NCI-H146 treated with DMSO at 0.1 percent for 48 hours (cell line): ENCODE results near the gene SIX5.
"Not testable (repeated sequence)": the region's sequence is repeated elsewhere in the genome, so short reads cannot be mapped to it uniquely, and the experiment has no call there.

Experiments
- DNase-seq: peaks from one replicate; lab custom pipeline; 2025; ENCODE audit not compliant: unreplicated experiment; lab: John Stamatoyannopoulos, UW

Gene SIX5

GRCh38 chr19:45768984-45769782 lies at the start of gene SIX5:
Gene SIX5 (minus strand): TSS chr19:45769252. CDS start chr19:45768844, 408 bp downstream.
- peak; percentile 88 for DNase-seq

DNA sequence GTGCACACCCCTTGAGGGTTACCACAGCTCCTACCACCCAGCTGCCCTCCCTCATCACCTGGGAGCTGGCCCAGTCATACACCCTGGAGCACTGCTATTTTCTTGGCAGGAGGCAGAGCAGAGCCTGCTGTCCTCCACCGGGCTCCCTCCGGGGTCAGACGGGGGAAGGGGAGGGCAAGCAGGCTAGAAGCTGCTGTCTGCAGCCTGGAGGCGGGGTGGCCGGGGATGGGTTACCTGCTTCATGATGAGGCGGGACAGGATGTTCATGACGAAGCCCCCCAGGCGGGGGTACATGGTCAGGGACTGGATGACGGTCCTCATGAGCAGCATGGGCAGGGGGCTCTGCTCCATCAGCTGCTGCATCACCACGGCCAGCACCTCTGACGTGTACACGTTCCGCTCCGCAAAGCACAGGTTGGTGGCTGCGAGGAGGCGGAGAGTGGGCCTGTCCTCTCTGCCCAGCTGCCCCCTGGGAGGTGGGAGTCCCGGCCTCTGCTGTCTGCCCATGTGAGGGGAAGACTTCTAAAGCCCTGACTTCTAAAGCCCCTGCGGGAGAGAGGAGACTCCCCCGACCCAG lies 48.8 kb upstream of the SIX5 start:
- no peak for DNase-seq

DNA sequence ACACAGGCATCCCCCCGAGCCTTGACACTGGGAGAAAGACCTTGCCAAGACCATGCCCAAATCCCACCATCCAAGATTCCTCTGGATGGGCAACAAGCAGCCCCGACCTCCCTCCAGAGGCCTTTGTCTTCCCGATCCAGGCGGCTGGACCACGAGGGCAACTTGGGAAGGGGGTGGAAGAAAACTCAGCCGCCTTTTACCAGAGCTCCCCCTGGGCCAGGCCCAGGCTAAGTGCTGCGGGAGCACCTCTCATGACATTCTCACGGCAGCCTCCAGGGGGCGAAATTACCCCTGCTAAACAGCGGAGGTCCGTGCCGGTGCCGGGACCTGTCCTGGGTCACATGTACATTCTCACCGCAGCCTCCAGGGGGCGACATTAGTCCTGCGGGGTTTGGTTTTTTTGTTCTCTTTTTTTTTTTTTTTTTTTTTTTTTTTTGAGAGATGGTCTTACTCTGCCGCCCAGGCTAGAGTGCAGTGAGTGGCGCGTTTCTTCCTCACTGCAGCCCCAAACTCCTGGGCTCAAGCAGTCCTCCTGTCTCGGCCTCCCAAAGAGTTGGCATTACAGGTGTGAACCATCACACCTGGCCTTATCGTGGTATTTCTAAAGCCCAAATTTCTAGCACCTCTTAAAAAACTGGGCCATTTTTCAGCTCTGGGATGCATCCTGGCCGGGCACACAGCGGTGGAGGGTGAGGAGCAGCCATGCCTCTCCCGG lies 48.1 kb upstream of the SIX5 start:
- DNase-seq = peak; percentile 74

DNA sequence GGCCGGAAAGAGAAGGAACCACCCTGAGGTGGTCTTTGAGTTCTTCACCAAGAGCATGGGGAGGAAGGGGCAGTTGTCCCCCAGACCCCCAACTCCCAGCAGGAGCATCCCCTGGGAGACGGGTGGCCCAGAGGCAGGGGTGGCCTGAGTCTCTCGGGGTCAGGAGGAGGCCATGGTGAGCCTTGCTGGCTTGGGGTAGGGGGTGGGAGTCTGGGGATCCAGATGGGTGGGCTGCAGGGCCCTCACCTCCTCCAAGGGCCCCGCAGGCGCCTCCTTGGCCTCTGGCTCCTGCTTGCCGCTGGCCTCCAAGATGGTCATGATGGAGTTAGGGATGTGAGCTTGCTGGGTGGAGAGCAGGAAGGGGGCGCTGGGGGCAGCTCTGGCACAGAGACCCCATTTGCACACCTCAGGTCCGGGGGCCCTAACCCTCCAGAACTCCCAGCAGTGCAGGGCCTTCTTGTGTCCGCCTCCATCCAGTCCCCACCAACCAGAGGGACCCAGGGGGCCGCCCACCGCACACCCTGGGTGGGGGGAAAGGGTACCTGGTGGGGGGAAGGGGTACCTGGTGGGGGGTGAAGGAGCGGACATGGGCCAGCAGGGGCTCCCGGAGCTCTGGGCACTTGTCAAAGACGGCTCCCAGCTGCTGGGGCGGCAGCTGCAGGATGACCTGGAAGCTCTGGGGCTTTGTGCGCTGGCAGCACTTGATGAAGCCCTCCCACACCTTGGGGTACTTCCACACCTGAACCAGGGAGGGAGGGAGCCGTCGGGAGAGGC lies 47.4 kb upstream of the SIX5 start:
- no peak for DNase-seq

DNA sequence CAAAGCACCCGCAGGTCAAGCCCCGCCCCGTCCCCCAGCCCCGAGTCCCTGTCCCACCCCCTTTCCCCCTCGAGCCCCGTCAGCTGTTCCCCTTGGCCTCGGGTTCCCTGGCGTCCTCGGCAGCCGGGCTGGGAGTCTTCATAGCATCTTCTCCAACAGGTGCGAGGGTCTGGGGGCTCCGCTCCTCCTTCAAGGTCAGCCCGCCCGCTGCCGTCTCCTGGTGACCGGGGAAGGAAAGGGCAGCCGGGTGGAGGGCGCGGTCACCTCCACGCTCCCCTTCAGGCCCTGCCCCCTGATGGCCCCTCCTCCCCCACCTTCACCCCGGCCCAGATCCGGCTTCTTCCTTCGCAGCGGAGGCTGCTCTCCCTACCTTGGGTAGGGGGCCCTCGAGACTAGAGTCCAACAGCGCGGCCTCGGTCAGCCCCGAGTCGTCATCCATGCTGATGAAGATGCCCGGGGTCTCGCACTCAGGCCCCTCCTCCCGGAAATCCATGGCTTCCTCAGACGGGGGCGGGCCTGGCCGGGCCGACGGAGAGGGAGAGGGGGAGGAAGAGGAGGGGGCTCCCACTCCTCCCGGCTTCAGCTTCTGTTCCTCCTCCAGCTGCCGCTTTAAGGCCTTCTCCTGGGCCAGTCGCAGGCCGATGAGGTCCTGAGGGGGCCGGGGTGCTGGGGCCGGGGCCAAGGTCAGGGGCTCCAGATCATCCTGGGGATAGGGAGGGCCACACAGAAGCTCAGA lies 46.6 kb upstream of the SIX5 start:
- no peak for DNase-seq

GRCh38 chr19:45814851-45815480 lies 45.9 kb upstream of the SIX5 start, which contains the start of gene RSPH6A:
Gene RSPH6A (minus strand): TSS chr19:45815308. CDS start chr19:45815176, 132 bp downstream.
- no peak for DNase-seq

DNA sequence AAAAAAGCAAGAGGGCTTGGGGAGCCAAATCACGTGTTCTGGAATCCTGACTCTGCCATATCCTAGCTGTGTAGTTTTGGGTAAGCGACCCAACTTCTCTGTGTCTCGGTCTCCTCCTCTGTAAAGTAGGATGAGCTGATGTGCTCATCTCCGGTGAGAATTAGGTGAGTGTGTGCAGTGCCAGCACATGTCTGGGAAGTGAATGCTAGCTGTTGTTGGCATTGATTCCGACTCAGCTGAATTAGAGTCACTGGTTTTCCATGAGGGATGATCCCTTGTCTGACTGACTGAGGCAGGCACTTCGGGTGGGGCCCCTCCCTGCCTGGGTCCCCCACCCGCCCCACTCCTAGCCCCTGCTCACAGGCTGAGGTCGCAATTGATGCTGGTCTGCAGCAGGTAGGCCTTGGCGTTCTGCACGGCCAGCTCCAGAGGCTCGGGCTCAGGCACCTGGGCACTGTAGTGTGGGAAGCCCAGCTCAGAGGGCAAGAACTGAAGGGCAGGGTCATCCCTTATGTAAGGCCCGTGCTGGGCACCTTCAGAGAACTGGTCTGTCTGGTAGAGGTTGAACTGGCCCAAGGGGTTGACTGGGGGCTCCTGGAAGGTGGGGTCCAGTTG lies 45.2 kb upstream of the SIX5 start:
- no peak for DNase-seq

DNA sequence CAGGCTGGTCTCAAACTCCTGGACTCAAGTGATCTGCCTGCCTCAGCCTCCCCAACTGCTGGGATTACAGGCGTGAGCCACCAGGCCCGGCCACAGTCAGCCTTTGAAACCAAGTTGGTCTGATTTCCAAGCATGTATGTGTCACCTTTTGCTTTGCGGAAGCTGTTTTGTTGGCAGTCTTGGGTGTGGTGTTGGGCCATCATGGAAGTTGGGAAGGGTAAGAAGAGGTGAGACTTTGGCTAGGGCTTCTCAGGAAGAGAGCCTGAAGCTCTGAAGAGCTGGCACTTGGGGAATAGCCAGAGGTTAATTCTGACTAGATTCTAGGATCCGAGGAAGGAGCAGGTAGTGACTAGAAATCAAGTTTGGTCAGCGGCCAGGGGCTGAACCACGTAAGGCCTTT lies 43.2 kb upstream of the SIX5 start:
- DNase-seq = no peak

DNA sequence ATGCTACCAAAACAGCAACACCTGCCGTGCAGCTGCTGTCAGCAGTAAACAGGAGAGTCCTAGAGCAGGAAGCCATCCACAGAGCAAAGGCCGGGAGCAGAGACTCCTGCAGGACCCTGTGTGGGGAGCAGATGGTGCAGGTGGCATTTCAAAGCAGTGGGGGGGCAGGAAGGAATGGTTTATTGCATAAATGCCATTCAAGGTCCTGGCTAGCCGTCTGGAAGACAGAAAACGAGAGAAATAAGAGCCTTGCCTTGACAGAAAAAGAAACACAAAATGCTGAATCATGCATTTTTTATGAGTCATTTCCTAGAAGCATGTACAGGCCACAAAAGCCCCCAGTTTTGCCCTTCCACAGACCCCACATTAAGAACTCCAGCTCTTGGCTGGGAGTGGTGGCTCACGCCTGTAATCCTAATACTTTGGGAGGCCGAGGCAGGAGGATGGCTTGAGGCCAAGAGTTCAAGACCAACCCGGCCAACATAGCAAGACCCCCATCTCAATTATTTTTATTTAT lies 40.6 kb upstream of the SIX5 start:
- DNase-seq = peak; percentile 76

- no peak for DNase-seq
Measured at GRCh38 chr19:45805719-45806118, 36.7 kb upstream of the SIX5 start.

DNA sequence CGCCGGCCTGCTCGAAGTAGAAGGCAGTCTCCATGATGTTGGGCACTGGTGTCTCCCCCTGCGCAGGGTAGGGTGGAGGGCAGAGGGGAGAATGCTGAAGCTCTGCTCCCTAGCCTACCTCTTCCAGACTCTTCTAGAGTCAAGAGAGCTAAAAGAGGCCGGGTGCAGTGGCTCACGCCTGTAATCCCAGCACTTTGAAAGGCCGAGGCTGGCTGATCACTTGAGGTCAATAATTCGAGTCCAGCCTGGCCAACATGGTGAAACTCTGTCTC lies 35.8 kb upstream of the SIX5 start:
- DNase-seq = no peak

- no peak for DNase-seq
Measured at GRCh38 chr19:45804140-45804958, 35.3 kb upstream of the SIX5 start.

GRCh38 chr19:45801603-45802175 lies 32.6 kb upstream of the SIX5 start:
- no peak for DNase-seq

GRCh38 chr19:45800070-45800553 lies 31.1 kb upstream of the SIX5 start:
- no peak for DNase-seq

DNA sequence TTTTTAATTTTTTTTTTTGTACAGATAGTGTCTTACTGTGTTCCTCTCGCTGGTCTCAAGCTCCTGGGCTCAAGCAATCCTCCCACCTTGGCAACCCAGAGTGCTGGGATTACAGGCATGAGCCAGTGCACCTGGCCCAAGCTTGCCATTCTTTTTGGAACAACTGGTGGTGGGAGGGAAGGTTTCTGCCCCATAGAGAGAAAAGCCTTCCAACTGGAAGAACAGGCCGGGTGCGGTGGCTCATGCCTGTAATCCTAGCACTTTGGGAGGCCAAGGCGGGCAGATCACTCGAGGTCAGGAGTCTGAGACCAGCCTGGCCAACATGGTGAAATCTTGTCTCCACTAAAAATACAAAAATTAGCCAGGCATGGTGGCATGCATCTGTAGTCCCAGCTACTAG lies 30.5 kb upstream of the SIX5 start:
- not testable (repeated sequence) for DNase-seq

GRCh38 chr19:45798995-45799517 lies 30.0 kb upstream of the SIX5 start:
- peak; percentile 70 for DNase-seq

GRCh38 chr19:45794627-45795026 lies 25.6 kb upstream of the SIX5 start:
- no peak for DNase-seq

DNA sequence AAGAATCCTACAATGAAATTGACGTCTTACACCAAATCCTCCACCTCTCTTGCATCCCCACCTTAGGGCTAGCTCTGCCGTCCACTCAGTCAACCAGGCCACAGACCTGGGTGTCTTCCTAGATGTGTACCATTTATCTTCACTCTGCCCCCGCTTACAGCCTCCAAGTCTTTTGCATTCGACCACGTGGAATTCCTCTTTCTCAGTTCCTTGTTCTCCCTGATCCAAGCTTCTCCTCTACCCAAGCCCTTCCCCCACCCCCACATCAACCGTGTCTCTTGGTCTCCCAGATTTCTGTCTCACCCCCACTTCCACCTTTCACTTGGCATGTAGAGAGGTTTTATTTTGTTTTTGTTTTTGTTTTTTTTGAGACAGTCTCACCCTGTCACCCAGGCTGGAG lies 24.8 kb upstream of the SIX5 start:
- no peak for DNase-seq
